LHCN-M2 (cell line): ENCODE measurements around the gene ADCY1. TPM values are rescaled to one million over a fixed set of nuclear protein-coding genes. Genes with fewer than 3 reads are reported as not detected.
"Not testable (repeated sequence)": the region's sequence is repeated elsewhere in the genome, so short reads cannot be mapped to it uniquely, and the experiment has no call there.

ENCODE experiments used
- DNase-seq: peaks from one replicate; pipeline ENCODE4 v3.0.0-alpha.2; 2012; ENCODE audit warnings: low read depth
- total RNA-seq: library from RNA; depleted of rRNA; stranded (reverse); fragments of >200 nt; gene quantifications from 2 replicates; pipeline ENCODE4 v1.2.3, GENCODE V29; 2014

The ADCY1 gene
- total RNA-seq, 1 experiment from 2014 or later: 0.52 TPM

DNA sequence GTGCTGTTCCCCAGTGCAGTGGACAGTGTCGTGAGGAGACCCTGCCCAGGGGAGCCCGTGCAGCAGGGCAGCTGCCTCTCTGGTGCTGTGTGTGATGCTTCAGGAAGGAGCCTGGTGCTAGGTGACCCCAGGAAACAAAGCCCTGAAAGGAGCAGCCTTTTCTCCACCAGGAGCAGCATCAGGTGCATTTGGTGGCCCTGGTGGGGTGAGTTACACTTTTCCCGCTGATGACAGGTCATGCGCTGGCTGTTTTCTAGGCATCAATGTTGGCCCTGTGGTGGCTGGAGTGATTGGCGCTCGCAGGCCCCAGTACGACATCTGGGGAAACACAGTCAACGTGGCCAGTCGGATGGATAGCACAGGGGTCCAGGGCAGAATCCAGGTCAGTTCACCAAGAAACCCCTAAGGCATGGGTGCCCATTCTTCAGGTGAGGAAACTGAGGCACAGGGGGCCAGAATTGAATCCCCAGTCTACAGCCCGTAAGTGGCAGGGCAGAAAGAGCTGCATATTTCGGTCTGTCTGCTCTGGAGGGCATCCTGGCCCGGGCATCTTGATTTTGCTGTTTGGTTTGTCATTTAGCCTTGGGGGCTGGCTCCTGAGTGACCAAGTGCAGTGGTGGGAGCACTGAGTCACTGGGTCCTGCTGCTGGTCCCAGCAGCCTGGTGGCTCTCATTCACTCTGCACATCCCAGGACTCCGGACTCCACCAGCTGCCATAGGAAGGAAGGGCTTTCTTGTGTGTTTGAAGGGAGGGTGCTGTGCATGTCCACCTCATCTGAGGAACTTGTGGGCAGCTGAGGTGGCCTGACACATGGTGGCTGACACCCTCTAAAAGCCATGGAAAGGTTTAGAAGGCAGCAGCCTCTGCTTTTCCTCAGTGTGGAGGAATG lies 136.3 kb downstream of the ADCY1 start:
- peak; percentile 16 for DNase-seq

DNA sequence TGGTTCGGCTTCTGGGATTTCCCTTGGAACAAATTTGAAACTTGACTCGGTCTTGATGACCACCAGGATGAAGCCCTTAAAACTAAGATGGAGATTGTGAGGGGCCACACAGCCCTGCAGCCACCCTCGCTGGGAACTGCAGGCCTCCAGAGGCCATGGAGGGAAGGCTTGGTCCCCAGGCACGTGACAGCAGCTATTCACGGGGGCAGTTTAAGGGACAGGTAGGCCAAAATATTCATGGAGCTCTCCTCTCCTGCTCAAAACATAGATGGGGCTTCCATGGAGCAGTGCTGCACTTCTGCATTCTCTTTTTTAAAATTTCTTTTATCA lies 137.0 kb downstream of the ADCY1 start:
- DNase-seq: no peak

DNA sequence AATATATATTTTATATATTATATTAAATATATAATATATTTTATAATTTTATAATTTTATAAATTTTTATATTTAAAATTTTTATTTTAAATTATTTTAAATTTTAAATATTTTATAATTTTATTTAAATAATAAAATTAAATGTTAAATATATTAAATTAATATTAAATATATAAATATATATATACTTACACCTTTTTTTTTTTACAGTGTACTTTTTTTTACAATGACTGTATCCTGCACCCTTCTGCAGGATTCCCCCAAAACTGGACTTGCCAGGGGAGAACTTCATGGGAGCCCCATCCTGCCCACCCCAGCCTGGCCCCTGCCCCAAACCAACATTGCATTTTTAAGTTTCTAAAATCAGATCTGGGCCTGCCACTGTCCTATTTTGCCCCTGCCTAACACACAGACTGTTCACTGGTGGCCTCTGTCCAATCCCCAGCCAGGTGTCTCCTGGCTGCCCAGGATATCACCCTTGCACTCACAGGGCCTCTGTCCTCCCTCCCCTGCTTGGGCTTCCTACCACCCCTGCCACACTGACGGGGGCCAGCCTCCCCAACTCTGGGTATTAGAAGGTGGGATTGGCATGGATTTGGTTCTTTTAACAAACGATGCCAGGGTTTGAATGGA lies 138.0 kb downstream of the ADCY1 start:
- DNase-seq: no peak

DNA sequence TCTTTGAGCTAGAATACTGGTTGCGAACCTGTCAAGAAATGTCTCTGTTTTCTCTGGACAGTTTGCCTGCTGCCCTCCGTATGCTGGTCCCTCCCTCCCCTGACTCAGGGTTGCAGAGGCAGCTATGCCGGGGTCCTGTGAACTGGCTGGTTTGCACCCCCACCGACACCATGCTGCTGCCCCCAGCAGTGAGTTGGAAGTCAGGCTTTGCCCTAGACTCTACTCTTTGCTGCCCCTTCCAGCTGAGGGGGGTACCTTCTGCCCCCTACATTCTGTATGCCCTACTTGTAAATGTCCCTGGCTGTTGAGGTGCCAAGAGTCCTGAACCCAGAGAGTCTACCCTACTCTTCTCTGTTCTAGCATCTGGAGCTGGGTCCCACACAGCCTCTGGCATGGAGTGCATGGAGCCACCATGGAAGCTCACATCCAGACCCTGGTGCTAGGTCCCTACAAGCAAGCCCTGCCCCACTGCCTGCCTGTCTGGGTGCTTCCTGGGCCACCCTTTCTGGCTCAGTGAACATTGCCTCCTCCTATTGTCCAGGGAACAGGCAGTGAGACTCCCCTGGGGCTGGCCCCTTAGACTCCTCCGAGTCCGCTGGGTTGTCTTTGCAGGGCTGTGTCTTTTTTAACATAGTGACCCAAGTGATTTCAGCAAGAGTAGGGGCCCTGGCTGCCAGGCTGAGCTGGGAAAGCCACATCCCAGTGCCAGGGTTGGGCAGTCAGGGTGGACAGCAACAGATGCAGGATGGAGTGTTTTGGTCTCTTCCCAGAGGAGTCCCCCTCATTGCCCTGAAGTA lies 138.9 kb downstream of the ADCY1 start:
- DNase-seq: no peak

DNA sequence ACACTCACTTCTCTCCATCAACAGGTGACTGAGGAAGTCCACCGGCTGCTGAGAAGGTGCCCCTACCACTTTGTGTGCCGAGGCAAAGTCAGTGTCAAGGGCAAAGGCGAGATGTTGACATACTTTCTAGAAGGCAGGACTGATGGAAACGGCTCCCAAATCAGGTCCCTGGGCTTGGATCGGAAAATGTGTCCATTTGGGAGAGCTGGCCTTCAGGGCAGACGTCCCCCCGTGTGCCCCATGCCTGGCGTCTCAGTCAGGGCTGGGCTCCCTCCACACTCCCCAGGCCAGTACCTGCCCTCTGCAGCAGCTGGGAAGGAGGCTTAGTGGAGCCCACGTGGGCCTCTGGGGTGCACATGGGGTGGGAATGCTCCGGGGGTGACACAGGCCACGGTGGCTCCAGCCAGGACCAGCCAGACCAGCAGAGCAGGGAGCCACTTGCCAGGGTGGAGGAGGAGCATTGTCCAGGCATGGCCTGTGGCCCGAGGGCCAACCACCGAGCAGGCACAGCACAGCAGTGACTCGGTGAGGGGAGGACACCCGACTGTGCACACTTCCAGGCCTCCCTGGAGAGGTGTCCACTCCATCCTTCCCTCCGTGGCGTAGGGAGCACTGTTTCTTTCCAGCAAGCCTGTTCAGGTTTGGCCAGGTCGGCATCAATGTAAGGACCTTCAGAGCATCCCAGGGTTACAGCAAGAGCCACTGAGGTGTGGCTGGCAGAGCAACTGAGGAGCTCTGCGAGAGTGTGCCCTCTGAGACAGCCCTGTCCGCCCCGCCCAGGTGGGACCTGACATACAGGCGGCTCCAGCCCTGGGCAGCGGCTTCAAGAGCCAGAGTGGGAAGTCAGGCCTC lies 139.7 kb downstream of the ADCY1 start:
- DNase-seq: no peak

DNA sequence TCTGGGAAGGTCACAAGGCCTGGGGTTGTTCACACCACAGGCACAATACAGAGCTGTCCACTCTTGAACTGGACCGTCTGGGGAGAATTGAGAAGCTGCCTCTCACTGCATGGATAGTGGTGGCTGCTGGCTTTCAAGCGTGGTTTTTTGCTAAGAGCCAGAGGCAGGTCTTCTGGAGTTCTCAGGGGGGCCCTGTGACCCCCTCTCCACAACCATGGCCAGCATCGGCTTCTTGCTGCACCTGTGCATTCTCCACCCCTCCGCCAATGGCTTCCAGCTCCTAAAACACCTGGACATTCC lies 140.3 kb downstream of the ADCY1 start:
- no peak for DNase-seq

DNA sequence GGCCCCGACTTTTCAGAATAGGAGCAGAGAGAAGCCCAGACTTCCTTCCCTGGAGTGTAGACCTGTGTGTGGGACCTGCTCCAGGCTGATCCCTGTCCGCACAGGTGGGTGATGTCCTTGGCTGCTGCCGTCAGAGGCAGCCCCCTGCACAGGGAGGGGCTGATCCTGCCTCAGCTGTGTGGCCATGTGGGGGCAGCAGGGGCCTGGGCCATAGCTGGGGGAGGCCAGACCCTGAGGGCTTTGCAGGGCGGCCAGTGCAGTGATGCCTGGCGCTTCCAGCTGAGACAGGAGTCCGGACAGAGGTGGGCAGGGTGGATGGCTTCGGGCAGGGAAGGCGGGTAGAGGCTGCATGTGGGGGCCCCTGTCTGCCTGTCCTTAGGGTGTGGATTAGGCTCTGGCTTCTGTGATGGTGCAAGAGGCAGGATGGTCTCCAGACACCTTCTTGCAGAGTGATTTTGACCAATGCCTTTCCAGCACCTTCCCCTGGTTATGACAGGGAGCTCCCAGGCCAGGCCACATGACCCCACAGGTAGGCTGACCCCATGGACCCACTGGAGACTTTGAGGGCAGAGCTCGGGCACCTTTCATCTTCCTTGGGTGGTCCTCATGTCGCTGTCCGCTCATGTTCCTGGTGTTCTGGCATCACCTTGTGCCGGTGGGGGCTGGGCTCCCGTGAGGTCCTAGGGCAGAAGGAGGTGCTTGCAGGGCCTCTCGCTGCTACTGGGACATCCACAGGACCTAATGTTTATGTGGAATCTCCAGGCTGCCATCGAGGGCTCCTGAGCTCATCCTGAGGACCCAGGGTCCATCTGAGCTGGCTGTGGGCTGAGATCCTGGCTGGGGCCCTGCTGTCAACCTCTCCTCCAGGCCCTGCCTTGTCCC lies 141.5 kb downstream of the ADCY1 start:
- DNase-seq: no peak

DNA sequence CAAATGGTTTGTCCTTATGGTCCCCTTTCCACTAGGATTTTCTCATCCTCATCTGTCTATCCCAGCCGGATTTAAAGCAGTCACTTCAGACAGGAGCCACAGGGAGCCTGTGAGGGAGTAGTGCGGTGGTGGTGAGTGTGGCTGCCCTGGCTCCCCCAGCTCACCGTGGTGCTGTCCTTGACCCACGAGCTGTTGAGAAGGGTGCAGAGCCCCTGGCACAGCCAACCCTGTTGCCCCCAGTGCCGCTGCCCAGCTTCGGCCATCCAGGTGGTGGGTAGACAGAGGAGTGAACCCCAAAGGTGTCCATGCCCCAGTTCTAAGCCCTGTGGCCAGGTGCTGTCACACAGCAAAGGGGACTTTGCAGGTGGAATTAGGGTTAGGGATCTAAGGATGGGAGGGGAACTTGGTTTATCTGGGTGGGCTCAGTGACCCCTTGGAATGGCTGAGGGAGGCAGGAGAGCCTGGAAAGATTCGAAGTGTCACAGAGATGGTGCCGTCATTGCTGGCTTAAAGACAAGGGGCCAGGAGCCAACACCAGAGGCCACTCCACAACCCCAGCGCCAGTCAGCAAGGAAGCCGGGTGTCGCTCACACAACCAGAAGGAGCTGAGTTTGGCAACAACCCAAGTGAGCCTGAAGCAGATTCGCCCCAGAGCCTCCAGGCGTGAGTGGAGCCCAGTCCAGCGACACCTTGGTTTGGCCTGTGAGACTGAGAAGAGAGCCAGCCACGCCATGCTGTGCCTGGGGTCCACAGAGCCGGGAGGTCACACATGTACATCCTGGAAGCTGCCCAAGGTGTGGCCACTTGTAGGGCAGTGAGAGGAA lies 142.4 kb downstream of the ADCY1 start:
- DNase-seq: no peak

DNA sequence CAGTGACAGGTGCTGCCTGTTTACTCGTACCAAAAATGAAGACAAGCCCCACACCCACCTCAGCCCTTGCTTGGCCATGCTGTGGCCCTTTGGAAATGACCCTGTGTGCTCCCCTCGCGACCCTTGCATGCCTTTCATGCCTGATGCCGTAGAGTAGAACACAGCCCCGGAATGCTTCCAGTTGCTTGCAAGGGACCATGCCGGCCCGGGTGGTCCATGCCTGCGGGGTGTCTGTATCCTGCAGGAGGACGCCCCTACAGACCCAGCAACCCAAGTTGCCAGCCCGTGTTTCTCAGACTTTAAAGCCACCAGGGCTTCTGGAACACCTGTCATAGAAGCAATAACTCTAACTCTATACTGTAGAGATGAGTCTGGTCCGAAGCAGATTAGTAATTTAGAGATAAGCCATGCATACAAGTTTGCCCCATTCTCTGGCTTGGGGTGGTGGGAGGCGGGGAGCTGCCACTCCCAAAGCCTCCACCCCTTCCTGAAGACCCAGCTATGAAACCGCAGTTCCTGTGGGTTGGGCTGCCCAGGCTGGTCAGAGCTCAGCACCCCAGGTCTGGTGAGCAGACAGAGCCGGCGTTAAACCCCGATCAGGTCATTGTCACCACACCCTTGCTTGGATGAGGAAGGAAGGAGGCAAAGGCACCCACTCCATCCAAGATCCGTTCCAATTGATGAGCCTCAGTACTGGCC lies 143.5 kb downstream of the ADCY1 start:
- DNase-seq: no peak

DNA sequence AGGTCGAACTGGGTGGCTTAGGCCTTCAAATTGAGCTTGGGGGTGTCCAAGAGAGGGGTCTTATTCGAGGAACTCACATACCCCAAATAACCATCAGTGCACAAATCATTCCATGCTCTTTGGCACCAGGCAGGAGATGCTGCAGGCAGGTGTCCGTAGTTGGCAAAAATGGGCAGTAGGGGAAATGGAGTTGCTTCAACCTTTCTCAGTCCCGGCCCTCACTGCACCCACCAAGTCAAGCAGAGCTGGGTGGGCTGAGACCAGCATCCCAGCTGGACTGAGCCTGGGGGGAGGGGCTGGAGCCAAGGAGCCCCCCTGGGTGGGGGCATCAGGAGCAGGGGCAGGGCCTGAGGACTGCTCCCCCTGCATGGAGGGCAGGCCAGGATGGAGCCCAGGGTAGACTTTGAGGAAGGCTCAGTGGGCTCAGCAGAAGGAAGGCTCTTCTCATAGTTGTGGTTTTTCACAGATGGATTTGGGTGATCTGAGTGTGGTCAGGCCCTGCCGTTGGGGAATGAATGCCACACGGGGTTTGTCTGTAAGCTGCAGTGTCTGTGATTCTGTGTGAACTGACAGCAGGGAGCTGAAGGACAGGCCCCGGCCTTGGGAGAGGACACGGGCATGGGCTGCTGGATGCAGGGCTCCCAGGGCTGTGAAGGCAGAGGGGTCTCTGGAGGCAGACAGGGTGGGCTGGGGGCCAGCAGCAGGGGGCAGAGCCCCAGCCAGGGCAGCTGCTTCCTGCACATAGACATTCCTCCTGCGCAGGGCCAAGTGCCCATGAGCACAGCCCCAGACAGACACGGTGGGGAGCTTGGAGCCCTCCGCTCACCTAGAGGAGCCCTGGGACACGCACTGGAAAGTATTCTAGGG lies 144.5 kb downstream of the ADCY1 start:
- DNase-seq: peak; percentile 34

DNA sequence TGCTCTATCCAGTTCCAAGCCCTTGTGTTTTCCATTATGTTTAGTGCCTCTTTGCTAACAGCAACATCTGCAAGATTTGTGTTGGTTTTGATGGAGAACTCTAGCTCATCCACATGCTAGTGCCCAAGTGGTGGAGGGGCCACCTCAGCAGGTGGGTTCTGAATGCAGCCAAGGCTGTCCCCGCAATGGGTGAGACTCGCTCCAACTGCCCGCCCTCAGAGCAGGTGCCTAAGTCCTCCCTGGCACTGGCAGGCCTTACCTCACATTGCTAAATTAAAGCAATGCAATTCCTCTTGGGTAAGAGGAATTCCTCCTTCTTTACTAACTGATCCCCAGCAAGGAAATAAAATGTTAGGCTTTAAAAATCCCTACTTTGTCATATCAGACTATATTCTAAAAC lies 146.8 kb downstream of the ADCY1 start:
- no peak for DNase-seq

DNA sequence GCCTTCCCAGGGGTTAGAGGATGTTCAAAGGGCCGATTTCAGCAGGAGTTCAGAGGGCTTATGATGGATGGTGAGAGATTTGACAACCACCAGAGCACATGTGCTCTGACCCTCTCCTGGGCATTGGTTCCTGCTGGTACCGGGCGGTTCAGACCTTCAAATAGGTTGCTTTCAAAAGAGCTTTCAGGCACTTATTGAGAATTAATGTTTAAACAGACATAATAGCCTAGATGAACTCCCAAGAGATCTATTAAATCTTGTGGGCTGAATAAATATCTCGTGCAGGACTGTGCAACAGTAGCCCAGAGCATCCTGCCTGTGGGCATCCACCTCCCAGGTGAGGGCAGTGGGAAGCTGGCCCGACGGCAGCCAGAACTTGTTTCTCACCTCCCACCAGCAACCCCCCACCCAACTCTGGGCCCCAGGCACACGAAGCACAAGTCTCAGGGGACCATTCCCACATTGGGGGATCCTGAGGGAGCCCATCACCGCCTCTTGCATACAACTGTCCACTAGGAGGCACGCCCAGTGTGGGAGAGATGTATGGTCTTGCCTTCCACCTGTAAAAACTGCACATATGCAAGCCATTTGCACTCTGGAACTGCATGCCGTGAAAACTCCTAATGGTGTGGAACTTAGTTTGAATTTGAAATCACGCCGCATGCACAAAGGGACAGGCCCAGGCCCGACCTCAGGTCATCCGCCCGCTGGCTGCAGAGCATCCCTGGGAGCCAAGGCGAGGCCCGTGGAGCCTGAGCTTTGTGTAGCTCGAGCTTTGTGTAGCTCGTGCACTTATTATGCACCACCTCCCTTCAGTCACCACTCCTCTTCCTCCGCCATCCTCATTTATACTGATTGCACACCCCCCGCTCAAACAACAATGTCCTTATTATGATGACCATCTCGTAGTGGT lies 147.8 kb downstream of the ADCY1 start:
- no peak for DNase-seq

DNA sequence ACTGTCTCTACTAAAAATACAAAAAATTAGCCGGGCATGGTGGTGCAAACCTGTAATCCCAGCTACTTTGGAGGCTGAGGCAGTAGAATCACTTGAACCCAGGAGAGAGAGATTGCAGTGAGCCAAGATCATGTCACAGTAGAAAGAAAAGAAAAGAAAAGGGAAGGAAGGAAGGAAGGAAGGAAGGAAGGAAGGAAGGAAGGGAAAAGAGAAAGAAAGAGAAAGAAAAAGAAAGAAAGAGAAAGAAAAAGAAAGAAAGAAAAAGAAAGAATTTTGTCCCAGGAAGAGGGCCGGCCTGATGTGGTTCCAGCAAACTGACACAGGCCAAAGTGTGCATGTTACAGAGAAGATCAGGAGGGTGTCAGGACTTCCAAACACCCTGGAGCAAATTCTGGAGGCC lies 151.1 kb downstream of the ADCY1 start:
- not testable (repeated sequence) for DNase-seq

DNA sequence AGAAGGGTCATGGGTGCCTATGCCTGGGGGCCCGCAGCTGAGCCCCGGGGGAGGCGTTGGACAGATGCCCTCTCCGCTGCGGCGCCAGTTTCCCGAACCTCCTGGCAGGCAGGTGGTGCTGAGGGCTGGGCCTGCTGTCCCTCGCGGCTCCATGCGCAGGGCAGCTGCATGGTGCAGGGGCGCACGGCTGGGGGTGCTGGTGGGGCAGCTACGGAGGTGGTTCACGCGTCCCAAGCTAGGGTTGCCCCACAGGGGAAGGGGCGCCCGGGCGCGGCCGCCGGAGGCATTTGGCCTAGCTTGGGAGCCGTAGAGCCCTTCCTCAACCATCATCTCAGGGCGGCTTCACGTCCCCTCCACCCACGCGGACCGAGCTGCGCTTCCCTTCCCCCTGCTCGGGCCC lies 152.7 kb downstream of the ADCY1 start:
- DNase-seq: no peak

DNA sequence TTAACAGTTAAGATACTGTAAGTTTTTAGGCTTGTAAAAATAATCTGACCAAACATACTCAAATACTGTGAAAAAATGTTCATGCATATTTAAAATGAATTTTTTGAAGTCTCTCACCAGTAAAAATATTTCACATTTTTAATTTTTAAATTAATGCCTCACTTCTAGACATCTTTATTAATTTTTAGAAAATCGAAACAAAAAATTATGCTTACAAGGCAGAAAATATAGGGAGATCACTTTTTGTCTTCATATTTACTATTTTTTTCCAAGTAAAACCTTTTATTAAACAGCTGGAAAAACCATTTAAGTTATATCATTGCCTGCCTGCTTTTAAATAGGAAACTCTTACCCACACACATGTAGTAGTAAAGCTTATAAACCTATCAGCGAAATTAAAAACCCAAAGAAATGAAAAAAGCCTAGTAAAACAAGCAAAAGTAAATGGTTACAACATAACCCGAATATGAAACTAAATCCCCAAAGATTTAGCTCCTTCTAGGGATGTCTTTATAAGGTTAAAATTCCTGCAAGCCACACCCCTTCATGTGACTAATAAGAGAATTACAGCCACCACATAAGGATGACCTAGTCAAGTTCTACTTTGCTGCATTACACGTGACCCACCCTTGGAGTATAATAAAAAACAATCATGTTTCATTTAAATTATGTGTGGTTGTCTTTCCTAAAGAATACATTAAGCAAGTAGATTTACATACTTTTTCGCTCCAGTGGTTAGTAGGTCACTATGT lies 157.7 kb downstream of the ADCY1 start:
- peak; percentile 86 for DNase-seq

DNA sequence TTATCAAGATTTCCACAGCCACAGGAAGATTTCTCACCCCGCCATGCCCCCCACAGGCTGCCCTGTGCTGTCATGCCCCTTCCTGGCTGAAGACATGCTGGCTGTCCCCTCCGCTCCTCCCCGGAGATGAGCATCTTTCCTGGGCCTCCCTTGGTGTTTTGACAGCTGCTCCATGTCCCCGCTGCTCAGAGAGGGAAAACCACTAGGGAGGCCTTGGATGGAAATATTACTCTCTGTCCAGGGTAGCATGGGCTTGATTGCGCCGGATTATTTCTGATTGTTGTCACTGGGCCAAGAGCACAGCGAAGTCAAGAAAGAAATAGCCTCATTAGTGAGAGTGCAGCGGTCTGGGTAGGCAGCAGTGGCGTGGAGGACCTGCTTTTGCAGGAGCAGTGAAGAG lies 164.8 kb downstream of the ADCY1 start:
- not testable (repeated sequence) for DNase-seq
